GM12878 (cell line): ENCODE data around the gene POR. TPM values are rescaled to one million over a fixed set of nuclear protein-coding genes. Genes with fewer than 3 reads are reported as not detected.

Source experiments
- ATF3 ChIP-seq: IDR thresholded peaks from 2 replicates; pipeline ENCODE4 v1.6.1; 2011; ENCODE audit warnings: low read depth, mild to moderate bottlenecking, low read length, moderate library complexity, borderline replicate concordance; ENCODE audit errors: extremely low read depth
- BRCA1 ChIP-seq: IDR thresholded peaks from 2 replicates; pipeline ENCODE4 v1.6.1; 2011; ENCODE audit warnings: low read depth, low read length, improper control_type of control experiment
- FOS ChIP-seq: IDR thresholded peaks from 3 replicates; pipeline ENCODE4 v1.6.1; 2011; ENCODE audit warnings: borderline replicate concordance; ENCODE audit not compliant: insufficient read length; ENCODE audit errors: extremely low read depth
- GATAD2B ChIP-seq: fragments of 450-650 bp; conservative IDR thresholded peaks from 2 replicates; pipeline ENCODE4 v1.6.1; 2017; ENCODE audit warnings: low read depth, mild to moderate bottlenecking, moderate library complexity
- HDGF ChIP-seq: fragments of 450-650 bp; IDR thresholded peaks from 2 replicates; pipeline ENCODE4 v1.6.1; 2016; ENCODE audit warnings: antibody characterized with exemption
- IKZF2 ChIP-seq, 2 experiments: fragments of 450-650 bp; IDR thresholded peaks; 2 replicates each; pipeline ENCODE4 v1.6.1; 2017; ENCODE audit warnings: mild to moderate bottlenecking in 2 of 2, moderate library complexity in 2 of 2
- IRF5 ChIP-seq: fragments of 450-650 bp; IDR thresholded peaks from 2 replicates; pipeline ENCODE4 v1.6.1; 2017; ENCODE audit warnings: borderline replicate concordance
- KAT2A ChIP-seq: conservative IDR thresholded peaks from 2 replicates; pipeline ENCODE4 v1.6.1; 2011; ENCODE audit warnings: low read depth, low read length; ENCODE audit not compliant: control insufficient read depth
- KLF5 ChIP-seq: fragments of 450-650 bp; IDR thresholded peaks from 2 replicates; pipeline ENCODE4 v1.6.1; 2014; ENCODE audit warnings: mild to moderate bottlenecking; ENCODE audit not compliant: partially characterized antibody
- MXI1 ChIP-seq: fragments of 150-350 bp; IDR thresholded peaks from 2 replicates; pipeline ENCODE4 v1.6.1; 2011; ENCODE audit warnings: low read depth, mild to moderate bottlenecking, inconsistent platforms, low read length, improper control_type of control experiment
- NFYA ChIP-seq: IDR thresholded peaks from 2 replicates; pipeline ENCODE4 v1.6.1; 2011; ENCODE audit warnings: low read depth, mild to moderate bottlenecking, low read length, improper control_type of control experiment, borderline replicate concordance
- NFYB ChIP-seq: IDR thresholded peaks from 2 replicates; pipeline ENCODE4 v1.6.1; 2011; ENCODE audit warnings: low read depth, mild to moderate bottlenecking, low read length, improper control_type of control experiment, moderate library complexity; ENCODE audit not compliant: insufficient read depth
- NKRF ChIP-seq: fragments of 450-650 bp; conservative IDR thresholded peaks from 2 replicates; pipeline ENCODE4 v1.6.1; 2017; ENCODE audit warnings: mild to moderate bottlenecking, moderate library complexity
- NR2F1 ChIP-seq: fragments of 450-650 bp; conservative IDR thresholded peaks from 2 replicates; pipeline ENCODE4 v1.6.1; 2017; ENCODE audit warnings: mild to moderate bottlenecking
- POLR2AphosphoS2 ChIP-seq: IDR thresholded peaks from 2 replicates; pipeline ENCODE4 v1.6.1; 2011; ENCODE audit warnings: low read depth, mild to moderate bottlenecking, low read length, improper control_type of control experiment, moderate library complexity
- POLR2AphosphoS5 ChIP-seq: IDR thresholded peaks from 2 replicates; pipeline ENCODE4 v1.6.1; 2011; ENCODE audit warnings: mild to moderate bottlenecking, low read length, inconsistent platforms
- RAD51 ChIP-seq: fragments of 450-650 bp; IDR thresholded peaks from 2 replicates; pipeline ENCODE4 v1.6.1; 2016; ENCODE audit warnings: moderate library complexity, mild to moderate bottlenecking, inconsistent platforms
- STAT3 ChIP-seq: IDR thresholded peaks from 2 replicates; pipeline ENCODE4 v1.6.1; 2011; ENCODE audit warnings: low read depth, low read length, improper control_type of control experiment
- TCF7 ChIP-seq: IDR thresholded peaks from 2 replicates; pipeline ENCODE4 v1.6.1; 2014; ENCODE audit warnings: antibody characterized with exemption, borderline replicate concordance
- WRNIP1 ChIP-seq: IDR thresholded peaks from 2 replicates; pipeline ENCODE4 v1.6.1; 2011; ENCODE audit warnings: low read depth, low read length, improper control_type of control experiment, borderline replicate concordance
- ZNF687 ChIP-seq: fragments of 450-650 bp; IDR thresholded peaks from 2 replicates; pipeline ENCODE4 v1.6.1; 2017; ENCODE audit warnings: mild to moderate bottlenecking, moderate library complexity
- ZZZ3 ChIP-seq: IDR thresholded peaks from 2 replicates; pipeline ENCODE4 v1.6.1; 2011; ENCODE audit warnings: low read depth; ENCODE audit not compliant: control insufficient read depth, insufficient read length
- polyA plus RNA-seq, 11 experiments: library from polyadenylated mRNA; depleted of rRNA in 4 of 11; unstranded in 6 of 11; stranded (reverse) in 5 of 11; fragments of >200 nt; fragmentation: Nextera tagmentation in 4 of 11; fragmentation: Illumina TruSeq in 1 of 11; extraction: Ambion mirVana in 4 of 11; extraction: Trizol in 1 of 11; gene quantifications; 1 replicate in 1 of 11; 2 replicates in 10 of 11; pipeline versions ENCODE4 v1.2.1 to v1.2.3, GENCODE V29; 2011 to 2016; ENCODE audit warnings: inconsistent platforms in 2 of 11, missing spikeins in 2 of 11, low read depth in 1 of 11
- total RNA-seq, 4 experiments: library from RNA; depleted of rRNA in 3 of 4; stranded (reverse); fragments of >200 nt in 3 of 4; fragmentation: Illumina TruSeq in 1 of 4; extraction: Trizol in 1 of 4; gene quantifications; 2 replicates each; pipeline versions ENCODE4 v1.2.1 to v1.2.3, GENCODE V29; 2013 to 2021

Gene POR
- total and polyA plus RNA-seq, 10 of the 15 experiments (the other 5 are each of a cell fraction or from before 2014, with no cell fraction given): 2.2 to 75.8 (median 35.9) TPM

- TF ChIP-seq ZNF687 (no peak), POLR2AphosphoS2 (no peak), MXI1 (no peak), KAT2A (no peak), BRCA1 (no peak), NKRF (no peak), FOS (no peak), NR2F1 (0 out of 2 replicates have a peak, but pooled peaks have one; percentile 35), STAT3 (no peak), IKZF2 (IDR thresholded peaks at IDR 0.05) (no peak; a peak in 1 of 4 replicates), RAD51 (no peak), WRNIP1 (no peak), GATAD2B (no peak), TCF7 (no peak), IRF5 (no peak), POLR2AphosphoS5 (no peak), KLF5 (no peak), ZZZ3 (no peak), NFYA (no peak), ATF3 (no peak), HDGF (0 out of 2 replicates have a peak, but pooled peaks have one; percentile 41), NFYB (no peak)
Measured at GRCh38 chr7:76020031-76020714, 105.2 kb downstream of the POR start (continued).
